Osteocyte (in vitro differentiated cells): ENCODE results near the gene NFIB. TPM values are rescaled to one million over a fixed set of nuclear protein-coding genes. Genes with fewer than 3 reads are reported as not detected.

Source experiments
- DNase-seq: peaks from one replicate; pipeline ENCODE4 v3.0.0; 2021; ENCODE audit warnings: mixed read lengths; ENCODE audit not compliant: unreplicated experiment; ENCODE audit errors: extremely low spot score
- H3K27ac Mint-ChIP-seq: one replicate; pipeline ENCODE4 v1.8.0; 2021; ENCODE audit warnings: mild to moderate bottlenecking, mixed read lengths; ENCODE audit not compliant: unreplicated experiment
- H3K27me3 Mint-ChIP-seq: one replicate; pipeline ENCODE4 v1.8.0; 2021; ENCODE audit warnings: mixed read lengths; ENCODE audit not compliant: unreplicated experiment
- H3K36me3 Mint-ChIP-seq: one replicate; pipeline ENCODE4 v1.8.0; 2021; ENCODE audit warnings: mixed read lengths; ENCODE audit not compliant: unreplicated experiment
- H3K4me1 Mint-ChIP-seq: one replicate; pipeline ENCODE4 v1.8.0; 2021; ENCODE audit warnings: mixed read lengths; ENCODE audit not compliant: unreplicated experiment
- H3K4me3 Mint-ChIP-seq: one replicate; pipeline ENCODE4 v1.8.0; 2021; ENCODE audit warnings: mild to moderate bottlenecking, moderate library complexity, mixed read lengths; ENCODE audit not compliant: unreplicated experiment
- H3K9me3 Mint-ChIP-seq: one replicate; pipeline ENCODE4 v1.8.0; 2021; ENCODE audit warnings: mixed read lengths; ENCODE audit not compliant: unreplicated experiment
- total RNA-seq: library from RNA; stranded (reverse); gene quantifications from 2 replicates; pipeline ENCODE4 v1.2.1, GENCODE V29; 2021
- TF ChIP-seq, protein P1 (sequence below): fragments of 200-600 bp; sonication (generic); IDR thresholded peaks from 2 replicates; pipeline ENCODE4 v1.5.0; 2021; ENCODE audit warnings: antibody characterized with exemption, mild to moderate bottlenecking, moderate library complexity

Gene NFIB
- total RNA-seq, 1 donor from 2014 or later = 36.1 TPM

DNA sequence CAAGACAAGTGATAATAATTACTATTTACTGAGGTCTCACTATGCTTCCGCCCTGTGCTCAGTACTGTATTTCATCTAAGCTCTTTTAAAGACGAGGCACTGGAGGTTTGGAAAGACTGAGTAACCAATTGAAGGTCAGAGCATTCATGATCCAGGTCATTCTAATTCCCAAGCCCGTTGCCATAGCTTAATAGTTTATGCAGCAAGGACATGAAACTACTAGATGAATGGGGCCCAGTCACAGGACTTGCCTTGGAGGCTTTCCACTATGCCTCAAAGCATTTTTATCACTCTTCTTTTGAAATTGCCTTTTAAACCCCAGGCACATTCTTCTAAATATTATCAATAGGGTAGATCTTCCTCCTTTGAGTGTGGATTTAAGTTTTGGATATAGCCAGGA, 17.2 kb upstream of the NFIB start:
- Mint-ChIP-seq H3K9me3 (peaks cover 5% of the 10 kb centered on the region), H3K36me3 (no peaks in the 10 kb centered on the region), H3K4me3 (no peak overlapping the region), H3K4me1 (peaks cover 7% of the 10 kb centered on the region), H3K27ac (no peak overlapping the region), H3K27me3 (peaks cover 16% of the 10 kb centered on the region)
- TF ChIP-seq, protein P1, sequence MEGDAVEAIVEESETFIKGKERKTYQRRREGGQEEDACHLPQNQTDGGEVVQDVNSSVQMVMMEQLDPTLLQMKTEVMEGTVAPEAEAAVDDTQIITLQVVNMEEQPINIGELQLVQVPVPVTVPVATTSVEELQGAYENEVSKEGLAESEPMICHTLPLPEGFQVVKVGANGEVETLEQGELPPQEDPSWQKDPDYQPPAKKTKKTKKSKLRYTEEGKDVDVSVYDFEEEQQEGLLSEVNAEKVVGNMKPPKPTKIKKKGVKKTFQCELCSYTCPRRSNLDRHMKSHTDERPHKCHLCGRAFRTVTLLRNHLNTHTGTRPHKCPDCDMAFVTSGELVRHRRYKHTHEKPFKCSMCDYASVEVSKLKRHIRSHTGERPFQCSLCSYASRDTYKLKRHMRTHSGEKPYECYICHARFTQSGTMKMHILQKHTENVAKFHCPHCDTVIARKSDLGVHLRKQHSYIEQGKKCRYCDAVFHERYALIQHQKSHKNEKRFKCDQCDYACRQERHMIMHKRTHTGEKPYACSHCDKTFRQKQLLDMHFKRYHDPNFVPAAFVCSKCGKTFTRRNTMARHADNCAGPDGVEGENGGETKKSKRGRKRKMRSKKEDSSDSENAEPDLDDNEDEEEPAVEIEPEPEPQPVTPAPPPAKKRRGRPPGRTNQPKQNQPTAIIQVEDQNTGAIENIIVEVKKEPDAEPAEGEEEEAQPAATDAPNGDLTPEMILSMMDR = no peak
- DNase-seq = no peak

DNA sequence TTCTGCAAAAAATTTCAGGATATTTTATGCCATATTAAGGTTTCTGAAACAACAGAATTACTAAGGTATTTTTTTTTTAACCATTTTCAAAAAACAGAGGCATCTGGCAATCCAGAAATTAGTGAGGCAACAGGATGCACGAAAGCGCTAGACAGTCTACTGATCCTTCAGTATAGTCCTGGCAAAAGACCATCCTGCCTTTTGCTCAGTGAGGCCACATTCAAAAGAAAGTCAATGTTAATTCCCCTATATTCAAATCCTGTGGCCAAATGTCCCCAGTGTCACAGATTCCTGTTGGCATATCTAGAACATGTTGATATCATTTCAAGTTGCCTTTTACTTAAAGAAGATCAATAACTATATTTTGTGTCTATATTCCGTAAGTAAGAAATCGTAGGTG, 13.1 kb upstream of the NFIB start:
- Mint-ChIP-seq H3K27me3 (no peaks in the 10 kb centered on the region), H3K9me3 (no peaks in the 10 kb centered on the region), H3K4me3 (no peak overlapping the region), H3K27ac (no peak overlapping the region), H3K36me3 (no peaks in the 10 kb centered on the region), H3K4me1 (peaks cover 13% of the 10 kb centered on the region)
- no peak for DNase-seq
- TF ChIP-seq, protein P1 = no peak

DNA sequence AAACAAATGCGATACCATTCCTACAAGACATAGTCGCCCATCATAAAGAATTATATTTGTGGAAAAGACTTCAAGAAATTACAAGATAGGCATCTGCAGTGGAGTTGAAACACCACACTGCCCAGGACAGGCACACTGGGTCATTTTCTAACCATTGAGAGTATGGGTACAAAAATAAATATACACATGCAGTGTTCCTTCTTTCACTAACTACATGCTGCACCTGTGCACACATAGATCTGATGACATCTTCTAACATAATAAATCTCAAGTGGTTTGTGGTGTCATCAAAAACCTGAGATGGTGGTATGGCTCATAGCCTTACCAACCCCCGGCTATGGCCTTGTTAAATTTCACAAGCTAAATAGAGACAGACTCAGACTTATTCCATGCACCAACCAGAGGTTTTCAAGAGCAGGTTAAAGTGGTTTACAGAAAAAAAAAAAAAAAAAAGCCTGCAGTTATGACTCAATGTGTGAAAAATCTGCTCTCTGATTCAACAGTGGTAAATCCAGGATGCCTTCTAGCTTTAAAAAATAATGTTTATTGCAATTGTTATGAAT, 12.4 kb upstream of the NFIB start:
- no peak overlapping the region for H3K27ac Mint-ChIP-seq
- H3K27me3 Mint-ChIP-seq = no peaks in the 10 kb centered on the region
- DNase-seq = no peak
- H3K9me3 Mint-ChIP-seq = no peaks in the 10 kb centered on the region
- no peaks in the 10 kb centered on the region for H3K36me3 Mint-ChIP-seq
- H3K4me3 Mint-ChIP-seq = no peak overlapping the region
- H3K4me1 Mint-ChIP-seq = peaks cover 20% of the 10 kb centered on the region
- TF ChIP-seq, protein P1 = no peak

DNA sequence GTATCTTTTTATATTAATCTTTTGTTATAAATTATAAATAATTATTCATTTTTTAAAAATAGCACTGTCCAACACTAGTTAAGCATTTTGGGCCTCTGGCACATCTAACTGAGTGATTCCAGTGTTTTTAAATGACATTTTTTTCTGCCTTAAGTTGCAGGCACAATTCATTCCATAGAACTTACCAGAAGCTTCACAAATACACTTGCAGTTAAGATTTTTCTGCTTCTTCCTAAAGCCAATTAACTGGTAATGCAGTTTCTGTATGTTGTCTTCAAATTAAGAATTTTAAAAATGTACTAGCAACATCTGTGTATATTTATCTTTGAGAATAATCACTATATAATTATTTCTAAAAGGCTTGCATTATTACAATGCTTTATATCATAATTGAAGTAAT, 11.2 kb upstream of the NFIB start:
- no peak overlapping the region for H3K4me3 Mint-ChIP-seq
- no peaks in the 10 kb centered on the region for H3K9me3 Mint-ChIP-seq
- TF ChIP-seq, protein P1 = no peak
- no peak for DNase-seq
- no peaks in the 10 kb centered on the region for H3K36me3 Mint-ChIP-seq
- no peak overlapping the region for H3K27ac Mint-ChIP-seq
- H3K27me3 Mint-ChIP-seq = no peaks in the 10 kb centered on the region
- H3K4me1 Mint-ChIP-seq = peaks cover 32% of the 10 kb centered on the region

DNA sequence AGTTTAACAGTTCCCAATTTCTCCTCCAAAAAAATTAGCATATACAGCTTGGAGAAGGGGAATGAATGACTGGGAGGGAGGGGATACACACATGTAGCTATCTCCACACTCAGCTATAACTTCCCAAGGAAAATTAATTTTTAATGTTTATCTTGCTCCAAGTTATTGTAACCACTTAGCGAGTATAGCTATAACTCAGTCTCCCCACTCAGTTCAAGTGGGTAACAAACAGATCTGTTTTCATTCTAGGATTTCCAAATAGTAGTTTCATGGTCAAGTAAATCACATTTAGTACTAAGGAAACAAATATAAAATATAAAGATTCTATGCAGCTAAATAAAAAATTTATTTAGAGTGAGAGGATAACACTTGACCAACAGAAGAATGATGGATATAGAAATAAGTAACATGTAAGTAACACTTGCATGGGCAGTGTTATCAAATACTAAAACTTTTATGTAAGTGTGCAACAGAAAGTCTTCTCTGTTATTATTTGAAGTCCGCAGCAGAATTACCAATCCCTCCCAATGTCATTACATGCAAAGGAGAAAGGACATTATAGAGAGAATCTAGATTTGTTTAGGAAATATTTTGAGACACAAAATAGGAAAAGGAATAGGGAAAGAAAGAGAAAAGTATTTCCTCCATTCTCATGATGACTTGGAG, 10.2 kb upstream of the NFIB start:
- Mint-ChIP-seq H3K9me3 (no peaks in the 10 kb centered on the region), H3K27ac (no peak overlapping the region), H3K27me3 (no peaks in the 10 kb centered on the region), H3K4me1 (peaks cover 36% of the 10 kb centered on the region), H3K4me3 (no peak overlapping the region), H3K36me3 (no peaks in the 10 kb centered on the region)
- TF ChIP-seq, protein P1 = no peak
- DNase-seq = no peak
